Sigmoid colon (tissue), 7 donors: Measurements from ENCODE around the gene KRT6C. TPM values are rescaled to one million over a fixed set of nuclear protein-coding genes. Genes with fewer than 3 reads are reported as not detected.

Experiments used
- DNase-seq: peaks from one replicate; pipeline ENCODE4 v3.0.0-alpha.2; 2019
- H3K27ac ChIP-seq, 4 donors: fragments of 200-600 bp; sonication (generic); one replicate each; pipeline ENCODE4 v1.5.1; 2016 to 2019; ENCODE audit warnings: mild to moderate bottlenecking in 1 of 4
- H3K27me3 ChIP-seq, 3 donors: fragments of 200-600 bp; sonication (generic); one replicate each; pipeline ENCODE4 v1.5.1; 2019; ENCODE audit warnings: mild to moderate bottlenecking in 1 of 3
- H3K36me3 ChIP-seq, 4 donors: fragments of 200-600 bp; sonication (generic); one replicate each; pipeline ENCODE4 v1.5.1; 2016 to 2019
- H3K4me1 ChIP-seq, 4 donors: fragments of 200-600 bp; sonication (generic); one replicate each; pipeline ENCODE4 v1.5.1; 2017 to 2019
- H3K4me3 ChIP-seq, 4 donors: fragments of 200-600 bp; sonication (generic); one replicate each; pipeline ENCODE4 v1.5.1; 2017 to 2019; ENCODE audit warnings: mild to moderate bottlenecking in 2 of 4, moderate library complexity in 1 of 4
- H3K9me3 ChIP-seq, 4 donors: fragments of 200-600 bp in 3 of 4; sonication (generic) in 3 of 4; one replicate each; pipeline versions ENCODE4 v1.5.1 to v1.6.1; 2013 to 2019
- CTCF ChIP-seq, 4 experiments: fragments of 450-650 bp in 3 of 4; fragments of 200-600 bp in 1 of 4; IDR thresholded peaks; one replicate each; pipeline ENCODE4 v1.5.1; 2016 to 2019; ENCODE audit warnings: antibody characterized with exemption in 4 of 4, mild to moderate bottlenecking in 3 of 4, moderate library complexity in 2 of 4
- EP300 ChIP-seq, 4 donors: sonication (generic); formaldehyde crosslinking; IDR thresholded peaks; one replicate each; pipeline ENCODE4 v1.6.1; 2017; ENCODE audit warnings: antibody characterized with exemption in 4 of 4
- POLR2A ChIP-seq, 2 donors: fragments of 450-650 bp; IDR thresholded peaks; one replicate each; pipeline ENCODE4 v1.6.1; 2016; ENCODE audit warnings: antibody characterized with exemption in 2 of 2, mild to moderate bottlenecking in 2 of 2, moderate library complexity in 2 of 2
- POLR2AphosphoS5 ChIP-seq, 4 donors: sonication (generic); formaldehyde crosslinking; IDR thresholded peaks; one replicate each; pipeline ENCODE4 v1.6.1; 2017; ENCODE audit warnings: antibody characterized with exemption in 4 of 4
- WGBS, 2 donors: extraction: QIAGEN DNeasy Blood & Tissue Kit; methylation state at CpG; one replicate each; pipeline ENCODE4 v1.1.7; 2013; 5-methylcytosine and 5-hydroxymethylcytosine counted together
- intact Hi-C: fragments of 100-400 bp; cut with DNase I; formaldehyde crosslinking; loops from one replicate; pipeline ENCODE4 v1.15.1; 2023
- polyA plus RNA-seq, 3 donors: library from polyadenylated mRNA; stranded (reverse); fragments of 200-250 nt; gene quantifications; one replicate each; pipeline ENCODE4 v1.2.3, GENCODE V29; 2013
- total RNA-seq, 4 donors: library from RNA; depleted of rRNA; stranded (reverse); fragments of >200 nt; gene quantifications; one replicate each; pipeline ENCODE4 v1.1.0, GENCODE V29; 2016
- donor health status: healthy with polysubstance abuse.
- donor health status: Bipolar disorder and iron deficiency.
- donor health status: healthy.

Gene KRT6C
- total and polyA plus RNA-seq, 7 donors = 0.60 TPM; not detected in 6

DNA sequence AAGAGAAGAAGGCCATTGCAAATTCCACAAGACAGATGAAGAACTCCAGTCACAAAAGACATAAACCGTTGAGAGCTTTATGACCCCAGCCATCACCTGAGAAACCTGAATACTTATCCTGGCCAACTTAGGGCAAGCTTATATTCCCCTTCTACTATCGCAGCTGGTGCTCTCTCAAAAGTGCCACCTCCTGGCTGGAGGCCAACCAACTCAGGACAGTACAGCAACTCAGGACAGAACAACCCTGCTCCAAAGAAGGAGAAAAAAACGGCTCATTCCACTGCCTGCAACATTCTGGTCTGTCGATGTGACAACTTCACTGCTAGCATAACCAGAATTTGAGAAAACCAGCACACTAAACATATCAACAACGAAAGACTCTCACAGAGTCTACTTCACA is 11.9 kb downstream of the KRT6C start:
- Histone ChIP-seq H3K9me3 (no peaks in the 10 kb centered on the region), H3K4me1 (peaks cover 0 to 27% (median 15%) of the 10 kb centered on the region in 4 donors), H3K4me3 (no peak overlapping the region), H3K27ac (no peak overlapping the region), H3K27me3 (no peaks in the 10 kb centered on the region), H3K36me3 (no peaks in the 10 kb centered on the region)
- no peak for DNase-seq
- 20 to 55% methylated on average over 5 of the region's 5 CpGs for WGBS, 2 donors
- TF ChIP-seq POLR2A (IDR thresholded peaks at IDR 0.05) (no peak), CTCF (IDR thresholded peaks at IDR 0.05) (no peak), POLR2AphosphoS5 (IDR thresholded peaks at IDR 0.05) (no peak), EP300 (IDR thresholded peaks at IDR 0.05) (no peak)
- intact Hi-C loops = no loop called here

GRCh38 chr12:52458861-52459260 is 14.7 kb downstream of the KRT6C start:
- no peak for TF ChIP-seq POLR2AphosphoS5 (IDR thresholded peaks at IDR 0.05)
- TF ChIP-seq EP300 (IDR thresholded peaks at IDR 0.05) = no peak
- no peak for TF ChIP-seq CTCF (IDR thresholded peaks at IDR 0.05)
- TF ChIP-seq POLR2A (IDR thresholded peaks at IDR 0.05) = no peak
- intact Hi-C loops = no loop called here
- 91 to 92% methylated on average over 5 of the region's 5 CpGs for WGBS, 2 donors
- Histone ChIP-seq H3K4me3 (no peak overlapping the region), H3K27me3 (no peaks in the 10 kb centered on the region), H3K27ac (no peak overlapping the region), H3K36me3 (no peaks in the 10 kb centered on the region), H3K4me1 (peaks cover 0 to 10% (median 2%) of the 10 kb centered on the region in 4 donors), H3K9me3 (no peaks in the 10 kb centered on the region)
- DNase-seq = no peak

DNA sequence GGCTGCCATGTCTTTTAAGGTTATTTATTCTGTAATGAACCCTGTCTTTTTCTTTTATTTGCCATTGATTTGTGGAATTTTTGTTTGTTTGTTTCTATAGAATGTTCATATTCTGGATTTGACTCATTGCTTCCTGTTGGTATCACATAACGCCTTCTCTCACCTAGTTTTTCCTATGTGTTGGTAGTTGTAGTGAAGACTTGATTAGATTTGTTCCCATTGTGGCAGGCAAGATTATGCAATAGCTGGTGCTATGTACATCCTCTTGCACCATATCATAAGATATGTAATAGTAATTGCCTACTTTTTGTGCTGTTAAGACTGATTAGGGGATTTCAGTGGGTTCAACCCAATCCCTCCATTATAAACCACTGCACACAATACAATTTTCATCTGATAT is 17.8 kb downstream of the KRT6C start:
- H3K36me3 ChIP-seq = no peaks in the 10 kb centered on the region
- 79 to 86% methylated on average over 1 of the region's 1 CpG for WGBS, 2 donors
- TF ChIP-seq POLR2AphosphoS5 (IDR thresholded peaks at IDR 0.05) = no peak
- no peak for TF ChIP-seq CTCF (IDR thresholded peaks at IDR 0.05)
- TF ChIP-seq EP300 (IDR thresholded peaks at IDR 0.05) = no peak
- TF ChIP-seq POLR2A (IDR thresholded peaks at IDR 0.05) = no peak
- H3K27me3 ChIP-seq = no peaks in the 10 kb centered on the region
- no peaks in the 10 kb centered on the region for H3K9me3 ChIP-seq
- H3K4me3 ChIP-seq = no peak overlapping the region
- H3K27ac ChIP-seq = no peak overlapping the region
- no peaks in the 10 kb centered on the region for H3K4me1 ChIP-seq
- no peak for DNase-seq
- intact Hi-C loops = no loop called here

DNA sequence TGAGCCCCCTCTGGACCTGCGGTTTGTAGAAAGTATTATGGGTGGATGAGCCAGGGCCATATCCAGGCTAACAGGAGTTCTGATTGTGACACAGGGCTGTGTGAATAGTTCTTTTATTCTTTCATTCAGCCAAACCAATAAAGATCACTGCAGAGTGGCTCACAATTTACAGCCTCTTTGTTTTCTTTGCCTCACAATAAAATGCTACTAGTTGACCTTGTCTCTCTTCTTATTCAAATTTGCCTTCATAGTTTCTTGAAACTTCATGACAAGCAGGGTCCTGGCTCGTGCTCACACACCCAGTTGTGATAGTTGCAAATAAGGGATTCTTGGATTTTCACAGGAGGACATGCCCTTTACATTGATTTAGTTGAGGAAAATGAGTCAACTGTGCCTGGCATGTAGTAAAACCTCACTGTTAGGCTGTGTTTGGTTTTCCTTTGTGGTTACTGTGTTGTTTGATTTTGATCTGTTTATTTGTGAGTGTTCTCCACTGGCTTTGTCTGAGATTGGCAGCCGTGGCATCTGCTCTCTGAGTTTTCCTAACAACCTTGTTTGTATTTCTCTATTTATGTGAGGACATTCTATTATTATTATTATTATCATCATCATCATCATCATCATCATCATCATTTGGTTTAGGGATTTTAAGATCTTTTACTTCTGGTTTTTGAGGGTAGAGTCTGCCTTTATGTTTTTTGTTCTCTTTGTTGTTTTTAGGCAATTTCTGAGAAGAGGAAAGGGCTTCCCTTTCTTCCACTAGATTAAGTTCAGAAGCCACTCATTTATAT is 19.0 kb downstream of the KRT6C start:
- WGBS, 2 donors = 8 to 42% methylated on average over 3 of the region's 3 CpGs
- H3K4me3 ChIP-seq = no peak overlapping the region
- H3K4me1 ChIP-seq = no peaks in the 10 kb centered on the region
- no peak overlapping the region for H3K27ac ChIP-seq
- intact Hi-C loops = no loop called here
- H3K9me3 ChIP-seq = no peaks in the 10 kb centered on the region
- TF ChIP-seq POLR2A (IDR thresholded peaks at IDR 0.05) = no peak
- no peak for TF ChIP-seq EP300 (IDR thresholded peaks at IDR 0.05)
- no peak for TF ChIP-seq POLR2AphosphoS5 (IDR thresholded peaks at IDR 0.05)
- no peak for TF ChIP-seq CTCF (IDR thresholded peaks at IDR 0.05)
- DNase-seq = no peak
- H3K36me3 ChIP-seq = no peaks in the 10 kb centered on the region
- H3K27me3 ChIP-seq = no peaks in the 10 kb centered on the region

DNA sequence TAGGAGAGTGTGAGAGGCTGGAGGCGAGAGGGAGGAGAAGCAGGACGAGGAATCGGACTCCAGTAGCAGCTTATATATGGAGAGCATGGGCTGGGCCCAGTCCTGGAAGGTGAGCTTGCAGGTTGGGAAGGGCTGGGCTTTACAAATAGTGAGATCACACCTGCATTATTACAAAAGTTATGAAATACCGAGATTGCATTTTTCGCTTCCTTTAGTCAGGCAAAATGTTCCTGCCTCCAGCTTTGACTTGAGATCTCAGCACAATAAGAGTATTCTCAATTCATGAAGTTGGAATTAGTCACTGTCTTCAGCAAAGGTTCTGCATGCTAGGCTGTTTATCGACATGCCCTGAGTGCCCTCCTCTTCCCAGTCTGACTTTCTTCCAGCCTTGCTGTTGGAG is 21.5 kb downstream of the KRT6C start, which contains the start of gene KRT6B:
KRT6B (minus strand) TSS at position 46 of the 400 bp plus-strand sequence. CDS start 68 bp downstream, outside the sequence.
- no peak for TF ChIP-seq EP300 (IDR thresholded peaks at IDR 0.05)
- TF ChIP-seq POLR2A (IDR thresholded peaks at IDR 0.05) = no peak
- no peaks in the 10 kb centered on the region for H3K27me3 ChIP-seq
- no peak for DNase-seq
- WGBS, 2 donors = 64 to 85% methylated on average over 6 of the region's 6 CpGs
- H3K36me3 ChIP-seq = no peaks in the 10 kb centered on the region
- no peak within 1 kb of the TSS for H3K27ac ChIP-seq
- no peak within 1 kb of the TSS for H3K4me3 ChIP-seq
- intact Hi-C loops = no loop called here
- no peaks in the 10 kb centered on the region for H3K4me1 ChIP-seq
- no peaks in the 10 kb centered on the region for H3K9me3 ChIP-seq
